NCI-H1048 (cell line): ENCODE results near the gene PPP2R3B.
"Not testable (repeated sequence)": the region's sequence is repeated elsewhere in the genome, so short reads cannot be mapped to it uniquely, and the experiment has no call there.

ENCODE experiments used
- DNase-seq: peaks from one replicate; lab custom pipeline; 2025; lab: John Stamatoyannopoulos, UW

Gene PPP2R3B

DNA sequence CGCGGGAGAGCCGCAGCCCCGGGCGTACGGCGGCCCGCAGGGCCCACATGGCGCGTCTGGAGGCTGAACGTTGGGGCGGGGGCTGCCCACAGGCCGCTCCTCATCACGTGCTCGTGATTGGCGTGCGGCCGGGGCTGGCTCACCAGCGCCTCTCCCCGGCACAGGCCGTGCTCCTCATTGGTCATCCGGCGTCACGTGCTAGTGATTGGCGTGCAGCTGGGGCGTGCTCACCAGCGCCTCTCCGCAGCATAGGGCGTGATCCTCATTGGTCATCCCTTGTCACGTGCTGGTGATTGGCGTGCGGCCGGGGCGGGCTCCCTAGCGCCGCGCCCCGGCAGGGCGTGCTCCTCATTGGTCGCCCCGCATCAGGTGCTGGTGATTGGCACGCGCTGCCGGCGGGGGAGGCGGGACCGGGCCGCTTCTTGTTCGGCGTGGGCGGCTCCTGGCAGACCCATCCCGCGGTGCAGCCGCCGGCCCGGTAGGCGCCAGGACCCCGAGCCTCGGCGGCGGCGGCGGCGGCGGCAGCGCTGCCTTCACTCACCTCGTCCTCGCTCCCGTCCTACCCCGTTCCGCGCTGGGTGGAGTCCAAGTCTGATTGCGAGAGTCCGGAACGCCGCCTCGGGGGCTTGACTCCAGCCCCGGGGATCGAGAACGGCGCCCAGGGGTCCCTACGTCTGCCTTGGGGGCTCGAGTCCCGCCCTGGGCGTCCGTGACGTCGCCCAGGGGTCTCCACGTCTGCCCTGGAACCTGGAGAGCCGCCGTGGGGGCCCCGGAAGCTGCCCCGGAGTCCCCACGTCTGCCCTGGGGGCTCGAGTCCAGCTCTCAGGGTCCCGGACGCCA lies 67.7 kb downstream of the PPP2R3B start, which contains the start of gene GTPBP6:
Gene GTPBP6, minus strand, starts transcription at position 58 of the 840 bp plus-strand sequence. Its CDS starts 9 bp downstream, at position 49.
- no peak for DNase-seq

GRCh38 chrX:318068-318738 lies 68.5 kb downstream of the PPP2R3B start:
- no peak for DNase-seq

GRCh38 chrX:317424-318067 lies 69.2 kb downstream of the PPP2R3B start:
- no peak for DNase-seq

GRCh38 chrX:316351-317325 lies 70.1 kb downstream of the PPP2R3B start:
- no peak for DNase-seq

- no peak for DNase-seq
Measured at GRCh38 chrX:314781-315595, 71.7 kb downstream of the PPP2R3B start.

DNA sequence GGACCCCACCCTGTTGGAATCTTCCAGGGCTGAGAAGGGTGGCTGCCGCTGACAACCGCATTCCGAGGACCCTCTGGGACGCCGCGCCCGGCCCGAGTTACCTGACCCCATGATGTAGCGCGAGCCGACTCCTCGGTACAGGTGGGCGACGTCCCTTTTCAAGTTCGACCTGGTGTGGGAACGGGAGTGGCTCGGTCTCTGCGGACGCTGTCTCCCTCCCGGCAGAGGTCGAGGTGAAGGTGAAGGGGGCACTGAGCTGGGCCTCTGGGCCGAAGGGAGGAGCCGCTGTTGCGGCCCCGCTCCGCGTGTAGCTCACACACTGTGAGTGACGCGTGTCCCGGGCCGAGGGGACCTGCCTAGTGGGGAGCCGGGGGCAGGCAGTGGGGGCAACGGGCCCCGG lies 72.7 kb downstream of the PPP2R3B start:
- DNase-seq: no peak

DNA sequence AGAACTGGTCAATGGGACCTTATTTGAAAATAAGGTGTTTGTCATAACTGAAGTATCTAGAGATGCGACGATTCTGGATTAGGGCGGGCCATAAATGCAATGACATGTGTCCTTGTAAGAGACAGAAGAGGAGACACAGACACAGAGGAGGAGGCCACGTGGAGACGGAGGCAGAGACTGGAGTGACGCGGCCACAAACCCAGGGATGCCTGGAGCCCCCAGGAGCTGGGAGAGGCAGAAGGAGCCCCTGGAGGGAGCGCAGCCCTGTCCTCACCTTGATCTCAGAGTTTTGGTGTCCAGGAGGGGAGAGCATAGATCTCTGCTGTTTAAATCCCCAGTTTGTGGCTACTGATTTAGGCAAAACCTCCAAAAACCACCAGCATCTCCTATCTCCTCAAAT lies 73.2 kb downstream of the PPP2R3B start:
- no peak for DNase-seq

DNA sequence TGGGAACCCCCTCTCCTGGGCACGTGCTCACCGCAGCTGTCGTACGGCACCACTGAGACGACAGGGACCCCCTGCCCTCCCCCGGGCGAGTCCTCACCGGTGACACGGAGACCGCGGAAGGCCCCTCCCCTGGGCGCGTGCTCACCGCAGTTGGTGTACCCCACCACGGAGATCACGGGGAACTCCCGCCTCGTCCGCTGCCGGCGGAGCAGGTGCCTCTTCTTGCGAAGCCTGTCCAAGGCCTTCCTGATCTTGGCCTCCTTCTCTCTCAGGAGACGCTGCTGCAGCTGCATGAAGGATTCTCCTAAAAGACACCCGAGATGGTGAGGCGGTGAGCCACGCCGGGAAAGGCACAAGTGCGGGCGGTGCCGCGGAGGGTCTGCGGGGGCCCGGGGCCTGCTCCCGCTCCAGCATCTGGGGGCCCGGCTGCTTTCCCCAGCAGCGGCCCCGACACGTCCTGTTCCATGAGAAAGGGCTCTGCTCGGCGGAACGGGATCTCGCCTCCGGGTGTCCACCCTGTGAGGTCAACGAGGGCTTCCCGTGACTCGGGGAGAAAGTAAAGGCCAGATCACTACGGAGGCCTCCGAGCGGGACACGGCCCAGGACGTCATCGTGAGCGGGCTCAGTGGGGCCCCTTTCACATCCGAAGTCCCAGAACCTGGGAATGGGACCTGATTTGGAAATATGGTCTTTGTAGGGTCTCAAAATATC lies 73.9 kb downstream of the PPP2R3B start:
- DNase-seq: no peak

DNA sequence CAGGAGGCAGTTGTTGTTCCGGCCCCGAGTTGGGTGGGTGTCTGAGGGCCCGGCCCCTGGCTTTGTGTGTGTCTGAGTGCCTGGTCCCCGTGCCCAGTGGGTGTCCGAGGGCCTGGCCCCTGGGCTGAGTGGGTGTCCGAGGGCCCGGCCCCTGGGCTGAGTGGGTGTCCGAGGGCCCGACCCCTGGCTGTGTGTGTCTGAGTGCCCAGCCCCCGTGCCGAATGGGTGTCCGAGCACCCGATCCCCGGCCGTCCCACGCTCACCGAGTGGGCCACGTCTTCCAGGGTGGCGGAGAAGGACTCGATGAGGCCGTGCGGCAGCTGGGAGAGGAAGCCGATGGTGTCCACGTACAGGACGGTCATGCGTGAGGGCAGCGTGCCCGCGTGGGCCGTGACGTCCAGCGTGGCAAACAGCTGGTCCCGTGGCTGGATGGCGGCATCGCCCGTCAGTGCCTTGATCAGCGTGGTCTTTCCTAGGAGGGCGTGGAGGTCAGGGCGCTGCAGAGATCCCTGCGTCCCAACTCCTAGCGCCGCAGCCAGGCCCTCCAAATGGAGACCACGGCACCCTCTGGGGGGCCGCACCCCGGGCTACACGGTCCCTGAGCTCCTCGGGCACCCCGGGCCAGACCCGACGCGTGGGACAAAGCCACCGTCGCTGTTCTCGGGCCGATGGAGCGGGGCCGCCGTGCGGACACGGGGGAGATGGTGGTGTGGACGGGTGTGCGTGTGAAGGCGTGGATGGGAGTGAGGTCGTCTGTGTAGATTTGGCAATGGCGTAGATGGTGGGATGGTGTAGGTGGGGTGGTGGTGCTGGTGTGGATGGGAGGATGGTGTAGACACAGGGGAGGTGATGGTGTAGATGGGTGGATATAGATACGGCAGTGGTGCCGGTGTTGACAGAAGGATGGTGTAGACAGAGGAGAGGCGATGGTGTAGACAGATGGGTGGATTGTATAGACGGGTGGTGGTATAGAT lies 75.3 kb downstream of the PPP2R3B start:
- DNase-seq: no peak

- no peak for DNase-seq
Measured at GRCh38 chrX:310621-311155, 76.0 kb downstream of the PPP2R3B start.

DNA sequence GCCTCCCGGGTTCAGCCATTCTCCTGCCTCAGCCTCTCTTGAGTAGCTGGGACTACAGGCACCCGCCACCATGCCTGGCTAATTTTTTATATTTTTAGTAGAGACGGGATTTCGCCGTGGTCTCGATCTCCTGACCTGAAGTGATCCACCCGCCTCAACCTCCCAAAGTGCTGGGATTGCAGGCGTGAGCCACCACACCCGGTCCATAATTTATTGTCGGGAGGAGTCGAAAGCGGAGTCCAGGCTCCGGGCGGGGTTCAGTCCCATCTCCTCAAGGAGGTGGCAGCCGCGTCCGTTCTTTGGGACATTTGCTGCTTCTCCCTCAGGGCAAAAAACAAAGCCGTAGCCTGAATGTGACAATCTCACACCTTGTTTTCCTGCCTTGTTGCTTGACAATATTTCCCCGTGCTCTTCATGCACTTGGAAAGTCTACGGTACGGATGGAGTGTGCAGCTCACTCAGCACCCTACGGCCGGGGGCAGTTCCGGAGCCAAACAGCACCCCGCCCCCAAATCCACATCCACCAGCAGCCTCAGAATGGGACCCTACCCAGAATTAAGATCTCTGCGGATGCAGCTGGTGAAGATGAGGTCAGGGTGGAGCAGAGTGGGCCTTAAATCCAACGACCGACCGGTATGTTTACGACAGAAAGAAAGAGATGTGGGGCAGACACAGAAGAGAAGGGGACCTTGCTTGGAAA lies 77.7 kb downstream of the PPP2R3B start:
- DNase-seq: no peak

- DNase-seq: no peak
Measured at GRCh38 chrX:307261-308111, 79.2 kb downstream of the PPP2R3B start.

DNA sequence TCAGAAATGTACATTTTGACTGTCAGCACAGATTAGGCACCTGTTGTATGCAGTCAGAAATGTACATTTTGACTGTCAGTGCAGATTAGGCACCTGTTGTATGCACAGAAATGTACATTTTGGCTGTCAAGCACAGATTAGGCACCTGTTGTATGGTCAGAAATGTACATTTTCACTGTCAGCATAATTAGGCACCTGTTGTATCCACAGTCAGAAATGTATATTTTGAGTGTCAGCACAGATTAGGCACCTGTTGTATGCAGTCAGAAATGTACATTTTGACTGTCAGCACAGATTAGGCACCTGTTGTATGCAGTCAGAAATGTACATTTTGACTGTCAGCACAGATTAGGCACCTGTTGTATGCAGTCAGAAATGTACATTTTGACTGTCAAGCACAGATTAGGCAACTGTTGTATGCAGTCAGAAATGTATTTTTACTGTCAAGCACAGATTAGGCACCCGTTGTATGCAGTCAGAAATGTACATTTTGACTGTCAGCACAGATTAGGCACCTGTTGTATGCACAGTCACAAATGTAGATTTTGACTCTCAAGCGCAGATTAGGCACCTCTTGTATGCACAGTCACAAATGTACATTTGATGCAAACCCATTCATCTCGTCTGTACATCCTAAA lies 80.0 kb downstream of the PPP2R3B start:
- DNase-seq: not testable (repeated sequence)

- not testable (repeated sequence) for DNase-seq
Measured at GRCh38 chrX:305781-306613, 80.7 kb downstream of the PPP2R3B start.

- DNase-seq: no peak
Measured at GRCh38 chrX:302975-303374, 83.7 kb downstream of the PPP2R3B start.

- DNase-seq: no peak
Measured at GRCh38 chrX:300334-300733, 86.4 kb downstream of the PPP2R3B start.
